Posterior vena cava (tissue), 2 donors: ENCODE data around the gene KHK. TPM values are rescaled to one million over a fixed set of nuclear protein-coding genes. Genes with fewer than 3 reads are reported as not detected.

Experiments used
- DNase-seq: peaks from one replicate; pipeline ENCODE4 v3.0.0-alpha.2; 2020; ENCODE audit warnings: low spot score
- intact Hi-C, 2 donors: fragments of 100-400 bp; cut with DNase I; formaldehyde crosslinking; loops; one replicate each; pipeline versions ENCODE4 v1.14.1 to v1.14.2; 2022 to 2023
- total RNA-seq, 2 donors: library from RNA; stranded (reverse); fragmentation: NEBNext Ultra II Directional; extraction: Animal tissue kit (Norgen Biotek cat#: 25700); gene quantifications; one replicate each; pipeline ENCODE4 v1.2.1, GENCODE V29; 2021
- donor health status: DM: yes; HTN: yes; CAD: no.
- donor health status: DM: yes; HTN: yes; CAD: no.

Gene KHK
- total RNA-seq, 2 donors from 2014 or later, result 5.7 to 7.8 TPM

DNA sequence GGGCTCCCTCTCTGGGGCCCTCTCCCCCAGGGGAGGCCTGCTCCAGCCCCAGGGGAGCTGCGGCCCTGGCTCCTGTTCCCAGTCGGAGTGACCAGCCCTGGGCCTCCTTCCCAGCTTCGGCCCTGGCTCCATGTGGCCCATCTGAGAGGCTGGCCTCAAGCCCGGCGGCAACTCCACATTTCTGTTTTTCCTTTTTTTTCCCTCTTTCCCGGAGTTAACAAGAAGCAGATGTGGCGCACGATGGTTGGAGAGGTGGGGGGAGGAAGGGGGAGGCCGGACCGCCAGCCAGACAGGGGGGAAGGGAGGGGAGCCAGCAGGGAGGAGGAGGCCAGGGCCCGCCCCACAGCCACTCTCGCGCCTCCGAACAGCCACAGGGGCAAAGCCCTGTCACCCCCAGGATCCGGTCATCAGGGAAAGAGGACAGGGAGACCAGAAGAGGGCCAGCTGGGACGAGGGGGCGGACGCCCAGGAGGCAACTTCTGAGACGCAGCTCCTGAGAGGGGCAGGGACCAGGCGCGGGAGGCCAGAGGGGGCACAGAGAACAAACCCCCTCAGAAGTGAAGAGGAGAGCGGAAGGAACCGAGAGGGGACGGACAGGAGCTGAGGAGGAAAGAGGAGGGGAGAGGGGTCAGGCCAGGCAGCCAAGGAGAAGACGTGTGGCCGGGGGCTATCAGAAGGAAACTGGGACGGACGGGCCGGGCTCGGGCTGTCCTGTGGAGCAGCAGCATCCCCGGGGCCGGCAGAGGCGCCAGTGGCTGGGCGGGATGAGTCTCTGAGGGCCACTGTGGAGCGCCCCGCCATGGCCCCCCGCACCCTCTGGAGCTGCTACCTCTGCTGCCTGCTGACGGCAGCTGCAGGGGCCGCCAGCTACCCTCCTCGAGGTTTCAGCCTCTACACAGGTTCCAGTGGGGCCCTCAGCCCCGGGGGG lies 8.0 kb upstream of the KHK start, which contains the start of gene EMILIN1:
Gene EMILIN1, plus strand, starts transcription at position 349 of the 928 bp plus-strand sequence. Its CDS starts 451 bp downstream, at position 800.
- DNase-seq, result peak; percentile 95
- intact Hi-C loops, result no loop called here

DNA sequence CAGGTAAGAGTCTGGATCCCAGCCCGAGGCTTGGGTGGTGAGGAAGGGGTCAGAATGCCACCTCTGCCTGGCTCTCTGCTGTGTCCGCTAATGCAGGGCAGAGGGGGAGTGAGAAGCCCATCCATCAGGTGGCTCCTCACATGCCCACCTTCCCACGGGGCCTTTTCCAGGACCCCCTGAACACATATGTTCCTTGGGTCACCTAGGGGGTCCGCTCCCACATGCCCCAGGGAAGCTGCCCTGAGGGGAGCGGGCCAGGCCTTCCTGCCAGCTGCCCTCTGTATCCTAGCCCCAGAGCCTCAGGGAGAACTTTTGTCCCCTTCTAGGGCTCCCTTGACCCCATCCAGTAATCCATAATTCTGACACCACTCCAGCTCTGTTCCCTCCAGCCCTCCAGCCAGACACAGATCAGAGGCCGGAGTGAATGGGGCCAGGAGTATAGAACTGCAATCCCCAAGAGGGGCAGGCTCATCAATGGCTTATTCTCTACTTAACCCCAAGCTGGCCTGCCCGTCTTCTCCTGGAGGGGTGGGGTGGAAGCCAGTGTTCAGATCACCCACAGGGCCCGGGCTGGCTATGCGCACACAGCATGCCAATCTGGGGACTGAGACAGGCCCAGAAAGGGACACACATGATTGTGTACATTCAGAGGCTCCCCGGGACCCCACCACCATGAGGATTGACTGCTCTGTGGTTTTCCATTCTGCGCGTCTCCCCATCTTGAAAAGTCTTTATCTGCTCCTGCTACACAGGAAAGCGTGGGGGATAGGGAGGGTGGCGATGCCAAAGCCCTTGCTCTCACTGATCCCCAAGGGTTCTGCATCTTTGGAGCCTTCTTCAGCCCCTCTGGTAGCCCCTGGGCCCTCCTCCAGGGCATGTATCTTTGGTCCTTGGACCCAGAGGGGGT lies 7.1 kb upstream of the KHK start:
- intact Hi-C loops, result loop anchor here (5.0 to 10.0 kb wide), 2 partner anchors 45 to 117 kb away; partner anchors contain the start of gene TMEM214 (in 2 of the 2)
- DNase-seq, result no peak

DNA sequence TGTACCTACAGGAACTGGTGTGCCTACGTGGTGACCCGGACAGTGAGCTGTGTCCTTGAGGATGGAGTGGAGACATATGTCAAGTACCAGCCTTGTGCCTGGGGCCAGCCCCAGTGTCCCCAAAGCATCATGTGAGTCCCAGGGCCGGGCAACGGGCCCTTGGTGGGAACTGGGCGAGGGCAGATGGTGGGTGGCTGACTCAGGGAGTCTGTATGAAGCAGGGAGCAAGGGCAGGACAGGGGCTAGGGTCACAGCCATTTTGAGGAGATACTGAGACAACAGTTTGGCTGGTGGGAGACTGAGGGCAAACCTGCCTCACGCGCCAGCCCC lies 6.5 kb upstream of the KHK start:
- intact Hi-C loops, result loop anchor here (5.0 to 10.0 kb wide), 2 partner anchors 45 to 118 kb away; partner anchors contain the start of gene TMEM214 (in 2 of the 2)
- peak; percentile 83 for DNase-seq

DNA sequence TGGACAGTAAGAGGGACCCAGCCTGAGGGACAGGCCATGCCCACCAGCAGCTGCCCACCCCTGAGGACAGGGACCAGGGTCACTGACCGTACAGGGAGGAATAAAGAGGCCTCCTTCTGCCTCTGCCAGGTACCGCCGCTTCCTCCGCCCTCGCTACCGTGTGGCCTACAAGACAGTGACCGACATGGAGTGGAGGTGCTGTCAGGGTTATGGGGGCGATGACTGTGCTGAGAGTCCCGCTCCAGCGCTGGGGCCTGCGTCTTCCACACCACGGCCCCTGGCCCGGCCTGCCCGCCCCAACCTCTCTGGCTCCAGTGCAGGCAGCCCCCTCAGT lies 6.0 kb upstream of the KHK start:
- DNase-seq, result peak; percentile 80
- intact Hi-C loops, result loop anchor here (5.0 to 10.0 kb wide), 2 partner anchors 46 to 118 kb away; partner anchors contain the start of gene TMEM214 (in 2 of the 2)

DNA sequence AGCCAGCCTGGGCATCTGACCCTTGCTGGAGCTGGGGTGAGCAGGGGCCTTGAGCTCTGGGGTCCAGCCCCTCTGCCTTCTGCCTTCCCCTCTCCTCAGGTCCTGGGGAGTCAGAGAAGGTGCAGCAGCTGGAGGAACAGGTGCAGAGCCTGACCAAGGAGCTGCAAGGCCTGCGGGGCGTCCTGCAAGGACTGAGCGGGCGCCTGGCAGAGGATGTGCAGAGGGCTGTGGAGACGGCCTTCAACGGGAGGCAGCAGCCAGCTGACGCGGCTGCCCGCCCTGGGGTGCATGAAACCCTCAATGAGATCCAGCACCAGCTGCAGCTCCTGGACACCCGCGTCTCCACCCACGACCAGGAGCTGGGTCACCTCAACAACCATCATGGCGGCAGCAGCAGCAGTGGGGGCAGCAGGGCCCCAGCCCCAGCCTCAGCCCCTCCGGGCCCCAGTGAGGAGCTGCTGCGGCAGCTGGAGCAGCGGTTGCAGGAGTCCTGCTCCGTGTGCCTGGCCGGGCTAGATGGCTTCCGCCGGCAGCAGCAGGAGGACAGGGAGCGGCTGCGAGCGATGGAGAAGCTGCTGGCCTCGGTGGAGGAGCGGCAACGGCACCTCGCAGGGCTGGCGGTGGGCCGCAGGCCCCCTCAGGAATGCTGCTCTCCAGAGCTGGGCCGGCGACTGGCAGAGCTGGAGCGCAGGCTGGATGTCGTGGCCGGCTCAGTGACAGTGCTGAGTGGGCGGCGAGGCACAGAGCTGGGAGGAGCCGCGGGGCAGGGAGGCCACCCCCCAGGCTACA lies 4.4 kb upstream of the KHK start:
- DNase-seq, result no peak
- intact Hi-C loops, result loop anchor here (5.0 to 10.0 kb wide), 2 partner anchors 47 to 120 kb away; partner anchors contain the start of gene TMEM214 (in 2 of the 2)

DNA sequence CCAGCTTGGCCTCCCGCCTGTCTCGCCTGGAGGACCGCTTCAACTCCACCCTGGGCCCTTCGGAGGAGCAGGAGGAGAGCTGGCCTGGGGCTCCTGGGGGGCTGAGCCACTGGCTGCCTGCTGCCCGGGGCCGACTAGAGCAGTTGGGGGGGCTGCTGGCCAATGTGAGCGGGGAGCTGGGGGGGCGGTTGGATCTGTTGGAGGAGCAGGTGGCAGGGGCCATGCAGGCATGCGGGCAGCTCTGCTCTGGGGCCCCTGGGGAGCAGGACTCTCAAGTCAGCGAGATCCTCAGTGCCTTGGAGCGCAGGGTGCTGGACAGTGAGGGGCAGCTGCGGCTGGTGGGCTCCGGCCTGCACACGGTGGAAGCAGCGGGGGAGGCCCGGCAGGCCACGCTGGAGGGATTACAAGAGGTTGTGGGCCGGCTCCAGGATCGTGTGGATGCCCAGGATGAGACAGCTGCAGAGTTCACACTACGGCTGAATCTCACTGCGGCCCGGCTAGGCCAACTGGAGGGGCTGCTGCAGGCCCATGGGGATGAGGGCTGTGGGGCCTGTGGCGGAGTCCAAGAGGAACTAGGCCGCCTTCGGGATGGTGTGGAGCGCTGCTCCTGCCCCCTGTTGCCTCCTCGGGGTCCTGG lies 3.7 kb upstream of the KHK start:
- intact Hi-C loops, result loop anchor here (5.0 to 10.0 kb wide), 2 partner anchors 48 to 121 kb away; partner anchors contain the start of gene TMEM214 (in 2 of the 2)
- DNase-seq, result no peak

DNA sequence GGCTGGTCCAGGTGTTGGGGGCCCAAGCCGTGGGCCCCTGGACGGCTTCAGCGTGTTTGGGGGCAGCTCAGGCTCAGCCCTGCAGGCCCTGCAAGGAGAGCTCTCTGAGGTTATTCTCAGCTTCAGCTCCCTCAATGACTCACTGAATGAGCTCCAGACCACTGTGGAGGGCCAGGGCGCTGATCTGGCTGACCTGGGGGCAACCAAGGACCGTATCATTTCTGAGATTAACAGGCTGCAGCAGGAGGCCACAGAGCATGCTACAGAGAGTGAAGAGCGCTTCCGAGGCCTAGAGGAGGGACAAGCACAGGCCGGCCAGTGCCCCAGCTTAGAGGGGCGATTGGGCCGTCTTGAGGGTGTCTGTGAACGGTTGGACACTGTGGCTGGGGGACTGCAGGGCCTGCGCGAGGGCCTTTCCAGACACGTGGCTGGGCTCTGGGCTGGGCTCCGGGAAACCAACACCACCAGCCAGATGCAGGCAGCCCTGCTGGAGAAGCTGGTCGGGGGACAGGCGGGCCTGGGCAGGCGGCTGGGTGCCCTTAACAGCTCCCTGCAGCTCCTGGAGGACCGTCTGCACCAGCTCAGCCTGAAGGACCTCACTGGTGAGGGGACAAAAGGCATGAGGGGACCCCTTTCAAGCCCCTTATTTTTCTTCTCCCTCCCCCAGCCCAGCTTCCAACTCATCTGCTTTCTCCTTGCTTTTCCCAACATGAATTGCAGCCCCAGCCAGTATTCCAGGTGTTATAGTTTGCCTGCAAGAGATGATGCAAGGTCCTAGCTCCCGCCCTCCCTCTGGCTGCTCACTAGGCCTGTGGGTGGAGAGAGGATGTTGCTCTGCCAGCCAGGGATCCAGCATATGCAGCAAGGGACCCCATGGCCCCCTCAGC lies 2.9 kb upstream of the KHK start:
- intact Hi-C loops, result loop anchor here (5.0 to 10.0 kb wide), 2 partner anchors 49 to 121 kb away; partner anchors contain the start of gene TMEM214 (in 2 of the 2)
- DNase-seq, result peak; percentile 43

DNA sequence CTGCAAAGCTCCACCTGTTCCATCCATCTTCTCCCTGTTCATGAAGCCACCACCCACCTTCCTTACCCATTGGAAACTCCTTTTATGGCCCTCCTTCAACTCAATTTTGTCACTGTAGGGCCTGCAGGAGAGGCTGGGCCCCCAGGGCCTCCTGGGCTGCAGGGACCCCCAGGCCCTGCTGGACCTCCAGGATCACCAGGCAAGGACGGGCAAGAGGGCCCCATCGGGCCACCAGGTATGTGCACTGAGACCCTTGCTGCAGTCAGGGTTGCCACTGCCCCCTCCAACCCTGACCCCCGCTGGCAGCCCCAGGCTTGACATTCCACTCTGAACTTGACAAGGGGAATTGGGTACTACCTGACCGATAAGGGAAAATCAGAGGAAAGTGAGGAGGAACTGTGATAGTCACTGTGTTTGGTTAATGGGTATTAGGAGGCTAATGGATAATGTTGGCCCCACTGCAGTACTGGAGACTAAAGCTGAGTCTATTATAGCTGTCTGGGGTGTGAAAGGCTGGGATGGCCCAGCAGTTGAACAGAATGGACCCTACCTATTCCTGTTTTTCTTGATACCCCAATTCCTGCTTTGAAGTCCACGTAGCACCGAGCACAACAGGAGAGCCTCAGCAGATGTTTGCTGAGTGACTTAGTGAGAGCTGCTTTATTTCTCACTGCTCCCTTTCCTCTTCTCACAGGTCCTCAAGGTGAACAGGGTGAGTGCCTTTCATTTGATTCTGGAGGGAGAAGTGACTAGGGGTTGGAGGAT lies 2.1 kb upstream of the KHK start:
- intact Hi-C loops, result loop anchor here (5.0 to 10.0 kb wide), 3 partner anchors 50 to 122 kb away; partner anchors contain the start of genes TMEM214 (in 2 of the 2) and MAPRE3 (in 1 of the 2)

DNA sequence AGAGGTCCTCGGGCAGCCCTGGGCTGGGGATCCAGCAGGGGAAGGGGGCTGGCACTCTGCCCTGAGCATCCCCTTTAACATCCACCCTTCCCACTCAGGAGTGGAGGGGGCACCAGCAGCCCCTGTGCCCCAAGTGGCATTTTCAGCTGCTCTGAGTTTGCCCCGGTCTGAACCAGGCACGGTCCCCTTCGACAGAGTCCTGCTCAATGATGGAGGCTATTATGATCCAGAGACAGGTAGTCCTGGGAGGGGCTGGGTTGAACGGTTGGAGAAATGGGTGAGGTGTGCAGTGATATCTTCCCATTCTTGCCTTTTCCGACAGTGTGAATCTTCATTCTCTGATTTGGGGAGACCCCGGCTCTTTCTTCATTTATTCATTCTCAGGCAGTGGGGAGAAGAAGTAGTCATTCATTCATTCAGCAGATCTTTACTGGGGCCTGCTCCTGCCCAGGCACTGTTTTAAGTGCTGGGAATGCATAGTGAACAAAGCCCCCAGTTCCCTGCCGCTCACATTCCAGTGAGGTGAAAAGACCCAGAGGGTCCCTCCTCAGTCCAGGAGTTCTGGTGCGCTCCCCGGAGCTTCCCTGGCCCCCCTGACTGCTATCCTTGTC lies 1.4 kb upstream of the KHK start:
- intact Hi-C loops, result loop anchor here (5.0 to 10.0 kb wide), 2 partner anchors 50 to 113 kb away; partner anchors contain the start of genes TMEM214 (in 2 of the 2) and MAPRE3 (in 1 of the 2)
- no peak for DNase-seq

More for the DNA sequence above, 2.1 kb upstream of the KHK start:
- DNase-seq, result no peak

DNA sequence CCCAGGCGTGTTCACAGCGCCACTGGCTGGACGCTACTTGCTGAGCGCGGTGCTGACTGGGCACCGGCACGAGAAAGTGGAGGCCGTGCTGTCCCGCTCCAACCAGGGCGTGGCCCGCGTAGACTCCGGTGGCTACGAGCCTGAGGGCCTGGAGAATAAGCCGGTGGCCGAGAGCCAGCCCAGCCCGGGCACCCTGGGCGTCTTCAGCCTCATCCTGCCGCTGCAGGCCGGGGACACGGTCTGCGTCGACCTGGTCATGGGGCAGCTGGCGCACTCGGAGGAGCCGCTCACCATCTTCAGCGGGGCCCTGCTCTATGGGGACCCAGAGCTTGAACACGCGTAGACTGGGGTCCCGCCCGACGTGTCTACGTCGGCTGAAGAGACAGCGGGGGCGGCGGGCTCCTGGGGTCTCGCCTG lies 891 bp upstream of the KHK start:
- DNase-seq, result peak; percentile 94
- intact Hi-C loops, result loop anchor here (2.0 to 10.0 kb wide), 3 partner anchors 33 to 113 kb away; partner anchors contain the start of genes TMEM214 (in 2 of the 2) and MAPRE3 (in 1 of the 2)

DNA sequence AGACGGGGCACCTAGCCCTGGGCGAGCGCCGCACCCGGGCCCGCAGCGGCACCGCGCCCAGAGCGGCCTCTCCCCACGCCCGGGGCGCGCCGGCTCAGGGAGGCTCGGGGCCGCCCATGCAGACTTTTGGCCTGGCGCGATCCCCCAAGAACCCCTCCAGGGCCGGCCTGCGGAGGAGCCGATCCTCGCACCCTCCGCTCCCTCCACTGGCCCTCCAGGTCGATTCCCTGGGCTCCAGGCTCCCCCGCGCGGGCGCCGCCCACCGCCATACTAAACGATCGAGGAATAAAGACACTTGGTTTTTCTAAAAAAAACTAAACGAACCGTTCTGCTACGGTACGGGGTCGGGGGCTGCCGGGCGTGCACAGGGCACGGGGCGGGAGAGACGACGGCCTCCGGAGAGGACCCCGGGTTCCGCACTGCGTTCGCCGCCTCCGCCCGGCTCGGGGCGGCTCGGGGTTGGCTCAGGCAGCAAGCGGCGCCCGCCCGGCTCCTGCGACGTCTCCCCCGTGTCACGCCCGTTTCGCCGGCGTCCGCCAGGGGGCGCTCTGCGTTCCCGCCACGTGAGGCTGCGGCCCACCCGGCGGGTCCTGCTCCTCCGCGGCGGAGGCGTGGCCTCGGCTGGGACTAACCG lies 365 bp upstream of the KHK start:
- DNase-seq, result peak; percentile 99
- intact Hi-C loops, result loop anchor here (2.0 to 10.0 kb wide), 3 partner anchors 33 to 114 kb away; partner anchors contain the start of genes TMEM214 (in 2 of the 2) and MAPRE3 (in 1 of the 2)

DNA sequence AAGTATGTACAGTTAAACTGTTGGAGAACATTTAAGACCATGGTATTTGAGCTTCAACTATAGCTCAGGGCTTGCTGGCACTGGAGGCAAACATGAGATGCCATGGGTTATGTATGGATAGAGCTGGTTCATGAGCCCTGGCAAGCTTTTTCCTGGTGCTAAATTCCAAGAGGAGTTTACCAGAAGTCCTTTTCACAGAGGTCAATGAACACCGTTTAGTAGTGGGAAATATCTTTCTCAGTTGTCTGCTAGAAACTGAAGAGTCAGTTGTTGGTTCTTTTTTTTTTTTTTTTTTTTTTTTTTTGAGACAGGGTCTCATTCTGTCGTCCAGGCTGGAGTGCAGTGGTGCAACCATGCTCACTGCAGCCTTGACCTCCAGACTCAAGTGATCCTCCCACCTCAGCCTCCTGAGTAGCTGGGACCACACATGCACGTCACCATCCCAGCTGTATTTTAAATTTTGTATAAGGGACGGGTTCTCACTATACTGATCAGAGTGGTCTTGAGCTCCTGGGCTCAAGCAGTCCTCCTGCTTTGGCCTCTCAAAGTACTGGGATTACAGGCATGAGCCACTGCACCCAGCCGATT lies 1.3 kb downstream of the KHK start:
- intact Hi-C loops, result loop anchor here (2.0 to 10.0 kb wide), 3 partner anchors 35 to 116 kb away; partner anchors contain the start of genes TMEM214 (in 2 of the 2) and MAPRE3 (in 1 of the 2)
- no peak for DNase-seq

DNA sequence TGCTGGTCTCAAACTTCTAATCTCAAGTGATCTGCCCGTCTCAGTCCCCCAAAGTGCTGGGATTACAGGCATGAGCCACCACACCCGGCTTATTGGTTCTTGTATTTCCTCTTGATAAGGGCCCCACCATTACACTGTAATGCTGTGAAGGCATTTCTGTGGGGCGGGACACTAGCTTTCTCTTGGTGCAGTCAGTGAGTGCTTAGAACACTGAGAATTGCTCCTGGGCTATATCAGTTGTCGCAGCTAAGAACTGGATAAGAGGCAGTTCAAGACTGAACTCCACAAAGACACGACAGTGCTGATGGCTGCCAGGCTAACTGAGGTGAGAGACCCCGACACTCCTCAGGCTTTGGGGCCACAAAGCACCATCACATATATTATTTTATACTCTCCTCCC lies 2.1 kb downstream of the KHK start:
- DNase-seq, result no peak
- intact Hi-C loops, result loop anchor here (5.0 to 10.0 kb wide), 2 partner anchors 54 to 116 kb away; partner anchors contain the start of genes TMEM214 (in 2 of the 2) and MAPRE3 (in 1 of the 2)
